Measurements from ENCODE around the gene ERMP1. TPM values are rescaled to one million over a fixed set of nuclear protein-coding genes. Genes with fewer than 3 reads are reported as not detected.

ERMP1 gene
- total and polyA plus RNA-seq, 10 of the 15 experiments (the other 5 are each of a cell fraction or from before 2014, with no cell fraction given), result 2.4 to 42.1 (median 8.1) TPM

GRCh38 chr9:5748438-5748837, 84.5 kb downstream of the ERMP1 start (continued):
- TF ChIP-seq ZNF384 (IDR thresholded peaks at IDR 0.05; ENCODE audit: borderline replicate concordance, low read depth, low read length), result no peak
- TF ChIP-seq REST (IDR thresholded peaks at IDR 0.05; ENCODE audit: low read depth, low read length), result no peak
- TF ChIP-seq CEBPZ (IDR thresholded peaks at IDR 0.05; ENCODE audit: low read depth, low read length), result no peak

GRCh38 chr9:5743109-5743508, 89.8 kb downstream of the ERMP1 start:
- in situ Hi-C loops (cut with MboI), result no loop called here
- DNase-seq (ENCODE audit: low read depth, low spot score) (no peak), ATAC-seq (no peak), FAIRE-seq (no peak)
- H2AFZ ChIP-seq (ENCODE audit: control insufficient read depth, low read depth, low read length), result no peak overlapping the region
- no peaks in the 10 kb centered on the region for H3K9me3 ChIP-seq (replicated peaks; ENCODE audit: control insufficient read depth, insufficient read depth, low read length)
- H3K4me1 ChIP-seq (ENCODE audit: control insufficient read depth, insufficient read depth, low read length), result no peaks in the 10 kb centered on the region
- no peak overlapping the region for H3K27ac ChIP-seq (ENCODE audit: control insufficient read depth, insufficient read depth)
- POLR2A ChIA-PET, result interaction anchor here (0.7 kb wide), 1 partner anchor 546 kb away, joined by 3 read pairs; no protein-coding TSS in a partner anchor
- SMC1A ChIA-PET (ENCODE audit: uncharacterized antibody, unreplicated experiment), result interaction anchor here (1.0 to 2.3 kb wide), 5 partner anchors 10 to 127 kb away, joined by 3 to 6 read pairs (median 3); no protein-coding TSS in a partner anchor
- TF ChIP-seq ZBTB4 (CRISPR knock-in tag; IDR thresholded peaks at IDR 0.05) (no peak), RB1 (IDR thresholded peaks at IDR 0.05; ENCODE audit: borderline replicate concordance) (no peak), ASH2L (IDR thresholded peaks at IDR 0.05; ENCODE audit: borderline replicate concordance, low read depth) (no peak), KDM1A (IDR thresholded peaks at IDR 0.05; ENCODE audit: borderline replicate concordance) (no peak), ZSCAN29 (IDR thresholded peaks at IDR 0.05) (no peak), SMARCA5 (IDR thresholded peaks at IDR 0.05) (no peak)
- H3K9ac ChIP-seq (ENCODE audit: control insufficient read depth, insufficient read depth, low read length), result no peak overlapping the region
- CTCF ChIA-PET, result no interaction called here
- no peaks in the 10 kb centered on the region for H4K20me1 ChIP-seq (ENCODE audit: control insufficient read depth, insufficient read depth)
- no peak overlapping the region for H3K4me2 ChIP-seq (ENCODE audit: control insufficient read depth, insufficient read depth)
- no peak overlapping the region for H3K4me3 ChIP-seq
- no peaks in the 10 kb centered on the region for H3K79me2 ChIP-seq (ENCODE audit: control insufficient read depth, insufficient read depth, low read length)
- 96% methylated on average over 3 of the region's 3 CpGs for WGBS (ENCODE audit: insufficient coverage, insufficient replicate concordance, low lambda C conversion rate, missing lambda C conversion rate)
- no TSS peak for BruUV-seq (replicated peaks)
- intact Hi-C loops (cut with micrococcal nuclease; ENCODE audit: unreplicated experiment), result no loop called here
- RAD21 ChIA-PET (ENCODE audit: unreplicated experiment), result no interaction called here
- peaks cover 3 to 46% of the 10 kb centered on the region in 2 experiments; a peak in 3 of 4 replicates for H3K36me3 ChIP-seq (ENCODE audit: control insufficient read depth in 2 of 2, insufficient read depth in 2 of 2, low read length in 1 of 2)
- no peaks in the 10 kb centered on the region for H3K27me3 ChIP-seq (replicated peaks in 1 of 2; ENCODE audit: control insufficient read depth in 2 of 2, insufficient read depth in 2 of 2, low read length in 1 of 2)

All from GM12878 (cell line).